ENCODE results near the gene TLCD1. TPM values are rescaled to one million over a fixed set of nuclear protein-coding genes. Genes with fewer than 3 reads are reported as not detected.

TLCD1 gene
- polyA plus RNA-seq, 1 donor from 2014 or later: not detected

- Histone ChIP-seq H3F3A (ENCODE audit: insufficient read depth, low read length, poor library complexity, severe bottlenecking) (no peaks in the 10 kb centered on the region), H3K27ac (ENCODE audit: low read length) (no peak overlapping the region), H2AFZ (ENCODE audit: low read depth, low read length) (no peak overlapping the region), H3K4me3 (ENCODE audit: low read length) (no peak overlapping the region), H3K4me2 (ENCODE audit: low read length) (no peak overlapping the region), H4K20me1 (ENCODE audit: insufficient read depth) (no peaks in the 10 kb centered on the region), H3K79me2 (replicated peaks; ENCODE audit: insufficient read depth, low read length) (no peaks in the 10 kb centered on the region), H3K9ac (ENCODE audit: low read length) (no peak overlapping the region), H3K9me2 (ENCODE audit: insufficient read depth, low read length) (no peaks in the 10 kb centered on the region), H3K36me3 (ENCODE audit: insufficient read depth, low read length) (no peaks in the 10 kb centered on the region), H3K9me3 (ENCODE audit: low read length) (no peaks in the 10 kb centered on the region), H3K27me3 (ENCODE audit: insufficient read depth, low read depth, low read length) (no peaks in the 10 kb centered on the region)
- TF ChIP-seq SMC3 (conservative IDR thresholded peaks at IDR 0.05; ENCODE audit: poor library complexity): peak; percentile 86
- TF ChIP-seq EP300 (conservative IDR thresholded peaks at IDR 0.05; ENCODE audit: poor library complexity, severe bottlenecking): no peak
- TF ChIP-seq RAD21 (conservative IDR thresholded peaks at IDR 0.05): peak; percentile 79
- no peak for TF ChIP-seq TAF1 (IDR thresholded peaks at IDR 0.05; ENCODE audit: low read depth)
- no peak for TF ChIP-seq POLR2AphosphoS5 (IDR thresholded peaks at IDR 0.05)
- no peak for TF ChIP-seq EZH2 (IDR thresholded peaks at IDR 0.05; ENCODE audit: borderline replicate concordance, insufficient read depth, low read length, poor library complexity, severe bottlenecking)
- TF ChIP-seq CTCF (IDR thresholded peaks at IDR 0.05; ENCODE audit: poor library complexity, severe bottlenecking): peak; percentile 90
- no peak for TF ChIP-seq REST (IDR thresholded peaks at IDR 0.05; ENCODE audit: borderline replicate concordance)
- no peak for TF ChIP-seq MXI1 (conservative IDR thresholded peaks at IDR 0.05; ENCODE audit: poor library complexity, severe bottlenecking)
Measured at GRCh38 chr17:28763804-28764266, 37.8 kb upstream of the TLCD1 start.

DNA sequence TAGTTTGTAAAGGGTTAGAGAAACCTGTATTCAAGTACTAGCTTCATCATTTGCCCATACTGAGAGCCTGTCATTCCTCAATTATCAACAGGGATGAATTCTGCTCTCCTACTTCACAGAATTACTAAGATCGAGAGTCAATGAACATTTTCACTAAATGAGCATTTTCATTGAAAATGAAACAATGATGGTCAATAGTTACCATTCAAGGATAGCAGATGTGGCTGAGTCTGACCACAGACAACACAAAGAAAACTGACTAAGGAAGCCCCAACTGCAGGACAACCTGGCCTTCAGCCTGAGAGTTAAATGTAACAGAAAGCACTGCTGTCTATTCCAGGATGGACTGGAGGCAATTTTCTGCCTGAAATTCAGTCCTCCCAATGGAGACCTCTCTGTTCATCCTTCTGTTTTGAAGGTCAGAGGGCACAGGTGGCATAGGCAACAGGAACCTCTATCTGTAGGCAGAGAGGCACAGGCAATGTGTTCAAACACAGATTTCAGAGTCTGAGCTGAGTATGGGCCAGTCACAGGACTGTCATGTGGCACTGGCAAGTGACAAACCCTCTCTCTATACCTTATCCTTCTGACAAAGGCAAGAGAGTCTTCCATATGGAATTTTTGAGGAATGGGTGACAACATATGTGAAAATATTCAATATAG is 37.2 kb upstream of the TLCD1 start:
- Histone ChIP-seq H2AFZ (ENCODE audit: low read depth, low read length) (no peak overlapping the region), H3K27me3 (ENCODE audit: insufficient read depth, low read depth, low read length) (no peaks in the 10 kb centered on the region), H4K20me1 (ENCODE audit: insufficient read depth) (no peaks in the 10 kb centered on the region), H3F3A (ENCODE audit: insufficient read depth, low read length, poor library complexity, severe bottlenecking) (no peaks in the 10 kb centered on the region), H3K9ac (ENCODE audit: low read length) (no peak overlapping the region), H3K9me3 (ENCODE audit: low read length) (no peaks in the 10 kb centered on the region), H3K4me3 (ENCODE audit: low read length) (no peak overlapping the region), H3K4me2 (ENCODE audit: low read length) (no peak overlapping the region), H3K79me2 (replicated peaks; ENCODE audit: insufficient read depth, low read length) (no peaks in the 10 kb centered on the region), H3K27ac (ENCODE audit: low read length) (no peak overlapping the region), H3K9me2 (ENCODE audit: insufficient read depth, low read length) (no peaks in the 10 kb centered on the region), H3K36me3 (ENCODE audit: insufficient read depth, low read length) (peaks cover 2% of the 10 kb centered on the region)
- TF ChIP-seq RAD21 (conservative IDR thresholded peaks at IDR 0.05) (no peak), EZH2 (IDR thresholded peaks at IDR 0.05; ENCODE audit: borderline replicate concordance, insufficient read depth, low read length, poor library complexity, severe bottlenecking) (no peak), REST (IDR thresholded peaks at IDR 0.05; ENCODE audit: borderline replicate concordance) (no peak), SMC3 (conservative IDR thresholded peaks at IDR 0.05; ENCODE audit: poor library complexity) (no peak), POLR2AphosphoS5 (IDR thresholded peaks at IDR 0.05) (no peak), EP300 (conservative IDR thresholded peaks at IDR 0.05; ENCODE audit: poor library complexity, severe bottlenecking) (no peak), TAF1 (IDR thresholded peaks at IDR 0.05; ENCODE audit: low read depth) (no peak), MXI1 (conservative IDR thresholded peaks at IDR 0.05; ENCODE audit: poor library complexity, severe bottlenecking) (no peak), CTCF (IDR thresholded peaks at IDR 0.05; ENCODE audit: poor library complexity, severe bottlenecking) (no peak)

All from neural cell (in vitro differentiated cells).